ENCODE measurements around the gene AP3S1.
"Not testable (repeated sequence)": the region's sequence is repeated elsewhere in the genome, so short reads cannot be mapped to it uniquely, and the experiment has no call there.

Gene AP3S1

GRCh38 chr5:115824983-115825382, 16.8 kb upstream of the AP3S1 start:
- not testable (repeated sequence) for DNase-seq (ENCODE audit: low read depth in 2 of 2)

GRCh38 chr5:115825948-115826347, 15.8 kb upstream of the AP3S1 start:
- DNase-seq (ENCODE audit: low read depth in 2 of 2): no peak

GRCh38 chr5:115829913-115830312, 11.8 kb upstream of the AP3S1 start:
- no peak for DNase-seq (ENCODE audit: low read depth in 2 of 2)

- DNase-seq (ENCODE audit: low read depth in 2 of 2): no peak
Observed at GRCh38 chr5:115831163-115831768, 10.5 kb upstream of the AP3S1 start.

- no peak for DNase-seq (ENCODE audit: low read depth in 2 of 2)
Observed at GRCh38 chr5:115835481-115835880, 6.3 kb upstream of the AP3S1 start.

- no peak for DNase-seq (ENCODE audit: low read depth in 2 of 2)
Observed at GRCh38 chr5:115838885-115839518, 2.7 kb upstream of the AP3S1 start.

- DNase-seq (ENCODE audit: low read depth in 2 of 2): no peak
Observed at GRCh38 chr5:115840873-115841272, 862 bp upstream of the AP3S1 start.

- DNase-seq (ENCODE audit: low read depth in 2 of 2): no peak
Observed at GRCh38 chr5:115842089-115842935, 577 bp downstream of the AP3S1 start.

- DNase-seq (ENCODE audit: low read depth in 2 of 2): no peak
Observed at GRCh38 chr5:115842952-115843351, 1.2 kb downstream of the AP3S1 start.

- DNase-seq (ENCODE audit: low read depth in 2 of 2): no peak
Observed at GRCh38 chr5:115843444-115844130, 1.9 kb downstream of the AP3S1 start.

GRCh38 chr5:115844321-115844817, 2.6 kb downstream of the AP3S1 start:
- no peak for DNase-seq (ENCODE audit: low read depth in 2 of 2)

- DNase-seq (ENCODE audit: low read depth in 2 of 2): no peak
Observed at GRCh38 chr5:115847290-115847689, 5.6 kb downstream of the AP3S1 start.

- DNase-seq (ENCODE audit: low read depth in 2 of 2): no peak
Observed at GRCh38 chr5:115849258-115849798, 7.6 kb downstream of the AP3S1 start.

- DNase-seq (ENCODE audit: low read depth in 2 of 2): no peak
Observed at GRCh38 chr5:115850744-115851416, 9.1 kb downstream of the AP3S1 start.

GRCh38 chr5:115854139-115854538, 12.4 kb downstream of the AP3S1 start:
- DNase-seq (ENCODE audit: low read depth in 2 of 2): no peak

GRCh38 chr5:115855959-115856358, 14.2 kb downstream of the AP3S1 start:
- DNase-seq (ENCODE audit: low read depth in 2 of 2): no peak

GRCh38 chr5:115857057-115857479, 15.3 kb downstream of the AP3S1 start:
- DNase-seq (ENCODE audit: low read depth in 2 of 2): no peak

GRCh38 chr5:115857626-115858349, 16.1 kb downstream of the AP3S1 start:
- DNase-seq (ENCODE audit: low read depth in 2 of 2): no peak

- DNase-seq (ENCODE audit: low read depth in 2 of 2): no peak
Observed at GRCh38 chr5:115858396-115858795, 16.7 kb downstream of the AP3S1 start.

GRCh38 chr5:115859378-115859777, 17.6 kb downstream of the AP3S1 start:
- no peak for DNase-seq (ENCODE audit: low read depth in 2 of 2)

Data from fibroblast of skin of left biceps (primary cell).